Measurements from ENCODE around the gene BTG1. TPM values are rescaled to one million over a fixed set of nuclear protein-coding genes. Genes with fewer than 3 reads are reported as not detected.
A peak's percentile ranks its signal among the peaks of the same experiment; 100 is the strongest.

Gene BTG1
- total and polyA plus RNA-seq, 9 of the 15 experiments (the other 6 are each of a cell fraction or from before 2014, with no cell fraction given) = 3.7 to 28.6 (median 7.4) TPM

- in situ Hi-C loops (cut with MboI) = loop anchor here (5.0 kb wide), 1 partner anchor 418 kb away; no protein-coding TSS in a partner anchor
- CTCF ChIA-PET (ENCODE audit: low intra/inter-chr PET ratio) = no interaction called here
- TF ChIP-seq ZBTB43 (CRISPR knock-in tag; IDR thresholded peaks at IDR 0.05) (no peak), NBN (IDR thresholded peaks at IDR 0.05; ENCODE audit: low read depth) (0 out of 2 replicates have a peak, but pooled peaks have one; percentile 47), HDAC2 (IDR thresholded peaks at IDR 0.05) (no peak), THAP12 (CRISPR knock-in tag; IDR thresholded peaks at IDR 0.05) (no peak), GABPB1 (CRISPR knock-in tag; IDR thresholded peaks at IDR 0.05) (no peak), ZEB2 (IDR thresholded peaks at IDR 0.05) (0 out of 2 replicates have a peak, but pooled peaks have one; percentile 14), FOXM1 (IDR thresholded peaks at IDR 0.05; ENCODE audit: low read depth) (no peak; the same call in 1 of the 2 replicates), FOXM1 (CRISPR knock-in tag; IDR thresholded peaks at IDR 0.05; ENCODE audit: low read depth) (no peak), KDM2B (CRISPR knock-in tag; IDR thresholded peaks at IDR 0.05) (no peak), NCOA1 (IDR thresholded peaks at IDR 0.05; ENCODE audit: low read depth) (no peak), MTA1 (IDR thresholded peaks at IDR 0.05; ENCODE audit: borderline replicate concordance) (no peak), ZNF384 (IDR thresholded peaks at IDR 0.05; ENCODE audit: low read depth, low read length) (peak; percentile 65), EP400 (IDR thresholded peaks at IDR 0.05) (0 out of 2 replicates have a peak, but pooled peaks have one; percentile 24), ZBTB12 (CRISPR knock-in tag; IDR thresholded peaks at IDR 0.05) (no peak), ZC3H4 (CRISPR knock-in tag; IDR thresholded peaks at IDR 0.05; ENCODE audit: borderline replicate concordance) (no peak), HMGN3 (IDR thresholded peaks at IDR 0.05; ENCODE audit: borderline replicate concordance, extremely low read depth, insufficient read length, low read depth, low read length) (no peak), MLLT1 (IDR thresholded peaks at IDR 0.05) (peak in 1 of 2 experiments; percentile 73; a peak in 1 of 4 replicates), ETV5 (CRISPR knock-in tag; IDR thresholded peaks at IDR 0.05; ENCODE audit: low read depth) (no peak)
These were observed 3.9 kb upstream of the BTG1 start for GRCh38 chr12:92149563-92149962.

More at GRCh38 chr12:92149563-92149962, 3.9 kb upstream of the BTG1 start:
- H4K20me1 ChIP-seq (replicated peaks; ENCODE audit: control insufficient read depth, insufficient read depth, low read length) = peaks cover 5% of the 10 kb centered on the region; the same call in 1 of the 2 replicates
- H3K4me3 ChIP-seq = no peak overlapping the region
- H3K27me3 ChIP-seq (ENCODE audit: control insufficient read depth in 2 of 2, insufficient read depth in 2 of 2, low read length in 2 of 2) = no peaks in the 10 kb centered on the region
- peak overlapping the region; percentile 38; the same call in 2 of the 3 replicates for H3K27ac ChIP-seq (ENCODE audit: extremely low read depth, low read depth, low read length)
- no TSS peak for BruUV-seq (replicated peaks)
- H3K9me3 ChIP-seq (replicated peaks; ENCODE audit: control insufficient read depth, insufficient read depth, low read depth, low read length) = no peaks in the 10 kb centered on the region
- H3K9me1 ChIP-seq (ENCODE audit: control insufficient read depth, insufficient read depth, low read length) = no peaks in the 10 kb centered on the region
- POLR2A ChIA-PET = interaction anchor here (0.7 to 1.3 kb wide), 3 partner anchors 9 to 29 kb away, joined by 4 to 5 read pairs (median 4); no protein-coding TSS in a partner anchor
- peaks cover 26% of the 10 kb centered on the region for H3K79me2 ChIP-seq (ENCODE audit: control insufficient read depth, insufficient read depth, low read length)
- intact Hi-C loops (cut with micrococcal nuclease) = loop anchor here (5.0 to 10.0 kb wide), 4 partner anchors 83 to 235 kb away; no protein-coding TSS in a partner anchor
- peak overlapping the region; percentile 27 to 48; a peak in 3 of 4 replicates for H3K9ac ChIP-seq (ENCODE audit: insufficient read depth in 1 of 2, low read depth in 2 of 2, low read length in 2 of 2)
- ATAC-seq (no peak), FAIRE-seq (peak; percentile 69), DNase-seq (ENCODE audit: extremely low read depth in 1 of 4, low spot score in 3 of 4) (peak in 1 of 4 experiments; percentile 76)
- 0 out of 2 replicates have a peak overlapping the region, but pooled peaks have one; percentile 7 for H3K4me2 ChIP-seq (ENCODE audit: insufficient read depth, low read length)
- no peaks in the 10 kb centered on the region for H3K36me3 ChIP-seq (ENCODE audit: control insufficient read depth, insufficient read depth, low read length)
- peaks cover 21 to 25% of the 10 kb centered on the region in 2 experiments for H3K4me1 ChIP-seq (replicated peaks in 1 of 2; ENCODE audit: control insufficient read depth in 2 of 2, insufficient read depth in 2 of 2, low read length in 2 of 2)
- 10% methylated on average over 8 of the region's 8 CpGs for WGBS (ENCODE audit: insufficient coverage, low coverage, missing lambda C conversion rate)
- peak overlapping the region; percentile 84 for H2AFZ ChIP-seq (ENCODE audit: low read depth, low read length)

Measured in K562 (cell line).